Panc1 (cell line): ENCODE results near the gene ZBTB46. TPM values are rescaled to one million over a fixed set of nuclear protein-coding genes. Genes with fewer than 3 reads are reported as not detected.
"Not testable (repeated sequence)": the region's sequence is repeated elsewhere in the genome, so short reads cannot be mapped to it uniquely, and the experiment has no call there.

Experiments used
- ATAC-seq: fragments of 200-7000 bp; cut with Tn5 transposase; 2 replicates; pipeline ENCODE4 v1.9.1; 2020; ENCODE audit warnings: mild to moderate bottlenecking, moderate library complexity
- BruUV-seq: library from RNA; stranded (reverse); fragments of 400-500 nt; replicated peaks from 2 replicates; lab custom pipeline; 2021; lab: Mats Ljungman, UMichigan
- CTCF ChIA-PET: fragments of 300-600 bp; sonication (Branson Sonifier 250); formaldehyde crosslinking; loops from one replicate; lab custom pipeline; 2022; ENCODE audit warnings: antibody characterized with exemption; lab: Charles Lee
- POLR2A ChIA-PET: fragments of 300-600 bp; sonication (Branson Sonifier 250); formaldehyde crosslinking; loops from one replicate; lab custom pipeline; 2022; ENCODE audit warnings: antibody characterized with exemption; lab: Charles Lee
- DNase-seq: peaks from one replicate; pipeline ENCODE4 v3.0.0-alpha.2; 2010; ENCODE audit warnings: low read depth, low spot score
- H3K27ac ChIP-seq: 2 replicates; pipeline ENCODE4 v1.5.1; 2011; ENCODE audit warnings: mild to moderate bottlenecking, low read length, inconsistent platforms
- H3K27me3 ChIP-seq: fragments of 200-500 bp; sonication (Bioruptor generic); 2 replicates; pipeline ENCODE4 v1.6.0; 2014; ENCODE audit warnings: low read length, inconsistent platforms; ENCODE audit not compliant: control insufficient read depth, insufficient read depth
- H3K36me3 ChIP-seq: fragments of 200-500 bp; sonication (Bioruptor generic); 2 replicates; pipeline ENCODE4 v1.5.1; 2014; ENCODE audit warnings: inconsistent platforms, mild to moderate bottlenecking, low read length, moderate library complexity; ENCODE audit not compliant: control insufficient read depth, insufficient read depth
- H3K4me1 ChIP-seq: 2 replicates; pipeline ENCODE4 v1.5.1; 2011; ENCODE audit warnings: inconsistent platforms, mild to moderate bottlenecking, low read length, moderate library complexity; ENCODE audit not compliant: control insufficient read depth, insufficient read depth
- H3K4me3 ChIP-seq, 2 experiments: 2 replicates each; pipeline ENCODE4 v1.5.1; 2011 to 2012; ENCODE audit warnings: low read depth in 2 of 2, low read length in 2 of 2, mild to moderate bottlenecking in 2 of 2, inconsistent platforms in 1 of 2, moderate library complexity in 1 of 2
- H3K9me3 ChIP-seq: fragments of 200-500 bp; sonication (Bioruptor generic); 2 replicates; pipeline ENCODE4 v1.5.1; 2014; ENCODE audit warnings: low read depth, mild to moderate bottlenecking, inconsistent platforms, low read length, moderate library complexity; ENCODE audit not compliant: control insufficient read depth, insufficient read depth
- CTCF ChIP-seq: fragments of 450-650 bp; IDR thresholded peaks from 2 replicates; pipeline ENCODE4 v1.5.1; 2017; ENCODE audit warnings: mild to moderate bottlenecking
- POLR2AphosphoS5 ChIP-seq: IDR thresholded peaks from 2 replicates; pipeline ENCODE4 v1.6.1; 2012; ENCODE audit warnings: mild to moderate bottlenecking, low read depth, low read length, moderate library complexity
- SIN3A ChIP-seq: IDR thresholded peaks from 2 replicates; pipeline ENCODE4 v1.6.1; 2012; ENCODE audit warnings: low read depth, mild to moderate bottlenecking, low read length, moderate library complexity, borderline replicate concordance; ENCODE audit not compliant: insufficient read depth
- TCF7L2 ChIP-seq: IDR thresholded peaks from 2 replicates; pipeline ENCODE4 v1.6.1; 2011; ENCODE audit warnings: mild to moderate bottlenecking, low read depth, low read length, inconsistent platforms
- in situ Hi-C: cut with HindIII; loops from 2 replicates; pipeline ENCODE4 v1.10.0; 2016; ENCODE audit warnings: low sequenced_read_pairs, low pct_unique_long_range_greater_than_20kb
- intact Hi-C: fragments of 100-400 bp; cut with micrococcal nuclease; formaldehyde crosslinking; loops from one replicate; pipeline ENCODE4 v1.10.0; 2022; ENCODE audit not compliant: unreplicated experiment
- total RNA-seq: library from RNA; stranded (reverse); gene quantifications from one replicate; pipeline ENCODE4 v1.2.1, GENCODE V29; 2021; ENCODE audit not compliant: unreplicated experiment
- TF ChIP-seq, protein P1 (sequence below), 2 experiments: IDR thresholded peaks; 2 replicates each; pipeline ENCODE4 v1.6.1; 2011 to 2012; ENCODE audit warnings: low read depth in 2 of 2, control low read depth in 1 of 2, low read length in 1 of 2, mild to moderate bottlenecking in 1 of 2, moderate library complexity in 1 of 2; ENCODE audit not compliant: insufficient read depth in 1 of 2

The ZBTB46 gene
- total RNA-seq, 1 experiment from 2014 or later, result 15.2 TPM

DNA sequence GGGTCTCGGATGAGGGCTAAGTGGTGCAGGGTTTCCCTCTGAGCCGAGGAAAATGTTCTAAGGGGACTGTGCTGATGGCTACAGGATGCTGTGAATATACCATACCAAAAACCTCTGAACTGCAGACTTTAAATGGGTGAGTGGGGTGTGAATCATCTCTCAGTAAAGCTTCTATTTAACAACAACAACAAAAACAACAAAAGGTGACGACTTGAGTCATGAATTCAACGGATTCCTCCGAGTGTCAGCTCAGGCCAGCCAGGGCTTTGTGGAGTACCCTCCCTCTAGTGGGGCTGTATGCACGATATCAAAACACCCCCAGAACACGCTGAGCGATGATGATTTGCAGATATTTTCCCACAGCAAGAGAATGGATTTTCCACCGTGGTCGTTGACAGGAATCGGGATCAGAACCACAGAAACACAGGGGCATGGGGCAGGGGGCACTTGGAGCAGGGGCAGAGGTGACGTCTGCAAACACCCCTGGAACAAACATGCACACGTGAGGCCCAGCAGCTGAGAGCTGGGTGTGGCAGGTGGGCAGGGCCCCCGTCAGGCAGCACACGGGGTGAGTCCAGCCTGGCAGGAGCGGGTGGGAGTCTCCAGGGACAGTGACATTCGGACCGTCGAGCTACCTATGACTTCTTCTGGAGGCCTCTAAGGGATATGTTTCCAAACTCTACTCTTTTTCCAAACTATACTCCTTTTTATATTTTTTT lies 52.9 kb downstream of the ZBTB46 start:
- ATAC-seq (peak; percentile 56), DNase-seq (no peak)
- CTCF ChIA-PET, result no interaction called here
- POLR2A ChIA-PET, result interaction anchor here (0.6 to 0.8 kb wide), 2 partner anchors 15 to 93 kb away, joined by 5 to 6 read pairs; no protein-coding TSS in a partner anchor
- intact Hi-C loops, result no loop called here
- no peaks in the 10 kb centered on the region for H3K36me3 ChIP-seq
- H3K27me3 ChIP-seq, result no peaks in the 10 kb centered on the region
- in situ Hi-C loops, result no loop called here
- BruUV-seq, result no TSS peak
- H3K4me3 ChIP-seq, result no peak overlapping the region
- H3K4me1 ChIP-seq, result peaks cover under 1% of the 10 kb centered on the region
- no peak overlapping the region for H3K27ac ChIP-seq
- TF ChIP-seq, protein P1, sequence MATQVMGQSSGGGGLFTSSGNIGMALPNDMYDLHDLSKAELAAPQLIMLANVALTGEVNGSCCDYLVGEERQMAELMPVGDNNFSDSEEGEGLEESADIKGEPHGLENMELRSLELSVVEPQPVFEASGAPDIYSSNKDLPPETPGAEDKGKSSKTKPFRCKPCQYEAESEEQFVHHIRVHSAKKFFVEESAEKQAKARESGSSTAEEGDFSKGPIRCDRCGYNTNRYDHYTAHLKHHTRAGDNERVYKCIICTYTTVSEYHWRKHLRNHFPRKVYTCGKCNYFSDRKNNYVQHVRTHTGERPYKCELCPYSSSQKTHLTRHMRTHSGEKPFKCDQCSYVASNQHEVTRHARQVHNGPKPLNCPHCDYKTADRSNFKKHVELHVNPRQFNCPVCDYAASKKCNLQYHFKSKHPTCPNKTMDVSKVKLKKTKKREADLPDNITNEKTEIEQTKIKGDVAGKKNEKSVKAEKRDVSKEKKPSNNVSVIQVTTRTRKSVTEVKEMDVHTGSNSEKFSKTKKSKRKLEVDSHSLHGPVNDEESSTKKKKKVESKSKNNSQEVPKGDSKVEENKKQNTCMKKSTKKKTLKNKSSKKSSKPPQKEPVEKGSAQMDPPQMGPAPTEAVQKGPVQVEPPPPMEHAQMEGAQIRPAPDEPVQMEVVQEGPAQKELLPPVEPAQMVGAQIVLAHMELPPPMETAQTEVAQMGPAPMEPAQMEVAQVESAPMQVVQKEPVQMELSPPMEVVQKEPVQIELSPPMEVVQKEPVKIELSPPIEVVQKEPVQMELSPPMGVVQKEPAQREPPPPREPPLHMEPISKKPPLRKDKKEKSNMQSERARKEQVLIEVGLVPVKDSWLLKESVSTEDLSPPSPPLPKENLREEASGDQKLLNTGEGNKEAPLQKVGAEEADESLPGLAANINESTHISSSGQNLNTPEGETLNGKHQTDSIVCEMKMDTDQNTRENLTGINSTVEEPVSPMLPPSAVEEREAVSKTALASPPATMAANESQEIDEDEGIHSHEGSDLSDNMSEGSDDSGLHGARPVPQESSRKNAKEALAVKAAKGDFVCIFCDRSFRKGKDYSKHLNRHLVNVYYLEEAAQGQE (IDR thresholded peaks at IDR 0.05; ENCODE audit: insufficient read depth in 1 of 2, low read depth in 2 of 2, low read length in 1 of 2), result no peak
- no peak for TF ChIP-seq POLR2AphosphoS5
- TF ChIP-seq CTCF, result no peak
- no peak for TF ChIP-seq TCF7L2
- TF ChIP-seq SIN3A, result no peak
- no peaks in the 10 kb centered on the region for H3K9me3 ChIP-seq

GRCh38 chr20:63777614-63778013 lies 53.5 kb downstream of the ZBTB46 start:
- TF ChIP-seq CTCF (no peak), TCF7L2 (no peak), POLR2AphosphoS5 (no peak), SIN3A (no peak)
- TF ChIP-seq, protein P1 (IDR thresholded peaks at IDR 0.05; ENCODE audit: insufficient read depth in 1 of 2, low read depth in 2 of 2, low read length in 1 of 2), result no peak
- ChIA-PET POLR2A (interaction anchor here (0.6 kb wide), 1 partner anchor 94 kb away, joined by 5 read pairs; no protein-coding TSS in a partner anchor), CTCF (no interaction called here)
- peaks cover 5% of the 10 kb centered on the region for H3K4me1 ChIP-seq
- intact Hi-C loops (no loop called here), in situ Hi-C loops (no loop called here)
- no peaks in the 10 kb centered on the region for H3K27me3 ChIP-seq
- DNase-seq (no peak), ATAC-seq (no peak)
- BruUV-seq, result no TSS peak
- no peaks in the 10 kb centered on the region for H3K36me3 ChIP-seq
- H3K27ac ChIP-seq, result no peak overlapping the region
- H3K9me3 ChIP-seq, result no peaks in the 10 kb centered on the region
- no peak overlapping the region for H3K4me3 ChIP-seq

DNA sequence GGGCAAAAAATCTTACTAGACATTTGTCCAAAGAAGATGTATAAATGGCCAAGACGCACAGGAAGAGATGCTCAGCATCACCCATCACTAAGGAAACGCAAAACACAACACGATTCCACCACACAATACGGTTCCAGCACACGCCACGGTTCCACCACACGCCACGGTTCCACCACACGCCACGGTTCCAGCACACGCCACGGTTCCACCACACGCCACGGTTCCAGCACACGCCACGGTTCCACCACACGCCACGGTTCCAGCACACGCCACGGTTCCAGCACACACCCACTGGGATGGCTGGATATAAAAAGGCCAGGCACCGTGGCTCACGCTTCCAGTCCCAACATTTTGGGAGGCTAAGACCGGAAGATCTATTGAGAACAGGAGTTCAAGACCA lies 54.2 kb downstream of the ZBTB46 start:
- DNase-seq, ATAC-seq, H3K27me3 ChIP-seq, CTCF ChIA-PET, BruUV-seq, POLR2A ChIA-PET, intact Hi-C loops, H3K4me1 ChIP-seq, H3K4me3 ChIP-seq, H3K9me3 ChIP-seq, in situ Hi-C loops, H3K36me3 ChIP-seq, H3K27ac ChIP-seq: not testable (repeated sequence)
